OCI-LY3 (cell line): Measurements from ENCODE around the gene HDAC4.

Experiments
- EZH2phosphoT487 ChIP-seq: fragments of 200-600 bp; shearing (Covaris generic); IDR thresholded peaks from 2 replicates; pipeline ENCODE4 v1.6.1; 2018; ENCODE audit warnings: antibody characterized with exemption, mixed run types, low read depth
- TF ChIP-seq, protein P1 (sequence below): fragments of 200-600, 300-600 bp; sonication (generic); IDR thresholded peaks from 2 replicates; pipeline ENCODE4 v1.5.1; 2014; ENCODE audit warnings: antibody characterized with exemption, low read length, low read depth

DNA sequence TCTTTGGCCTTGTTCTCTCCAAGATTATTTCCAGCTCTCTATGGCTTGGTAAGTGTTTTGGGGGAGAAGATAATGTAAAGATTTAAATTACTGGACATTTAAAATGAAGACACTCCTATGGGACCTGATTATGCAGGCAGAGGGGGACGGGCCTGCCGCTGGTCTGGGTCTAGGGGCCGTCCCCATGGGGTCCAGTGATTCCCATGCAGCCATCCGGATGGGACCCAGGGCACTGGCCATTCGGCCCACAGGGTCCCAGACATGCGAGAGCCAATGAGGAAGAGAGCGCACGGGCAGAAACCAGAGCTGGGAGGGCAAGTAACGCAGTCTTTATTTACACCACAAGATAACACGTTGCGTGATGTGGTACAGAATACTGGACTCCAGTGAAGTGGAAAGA, 353.0 kb downstream of the HDAC4 start:
- TF ChIP-seq, protein P1, sequence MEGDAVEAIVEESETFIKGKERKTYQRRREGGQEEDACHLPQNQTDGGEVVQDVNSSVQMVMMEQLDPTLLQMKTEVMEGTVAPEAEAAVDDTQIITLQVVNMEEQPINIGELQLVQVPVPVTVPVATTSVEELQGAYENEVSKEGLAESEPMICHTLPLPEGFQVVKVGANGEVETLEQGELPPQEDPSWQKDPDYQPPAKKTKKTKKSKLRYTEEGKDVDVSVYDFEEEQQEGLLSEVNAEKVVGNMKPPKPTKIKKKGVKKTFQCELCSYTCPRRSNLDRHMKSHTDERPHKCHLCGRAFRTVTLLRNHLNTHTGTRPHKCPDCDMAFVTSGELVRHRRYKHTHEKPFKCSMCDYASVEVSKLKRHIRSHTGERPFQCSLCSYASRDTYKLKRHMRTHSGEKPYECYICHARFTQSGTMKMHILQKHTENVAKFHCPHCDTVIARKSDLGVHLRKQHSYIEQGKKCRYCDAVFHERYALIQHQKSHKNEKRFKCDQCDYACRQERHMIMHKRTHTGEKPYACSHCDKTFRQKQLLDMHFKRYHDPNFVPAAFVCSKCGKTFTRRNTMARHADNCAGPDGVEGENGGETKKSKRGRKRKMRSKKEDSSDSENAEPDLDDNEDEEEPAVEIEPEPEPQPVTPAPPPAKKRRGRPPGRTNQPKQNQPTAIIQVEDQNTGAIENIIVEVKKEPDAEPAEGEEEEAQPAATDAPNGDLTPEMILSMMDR: no peak
- TF ChIP-seq EZH2phosphoT487: no peak
